ENCODE data around the gene ESR1. TPM values are rescaled to one million over a fixed set of nuclear protein-coding genes. Genes with fewer than 3 reads are reported as not detected.
"Not testable (repeated sequence)": the region's sequence is repeated elsewhere in the genome, so short reads cannot be mapped to it uniquely, and the experiment has no call there.

ESR1 gene
- polyA plus RNA-seq, 1 donor (not counting 4 experiments of a cell fraction or from before 2014, with no cell fraction given): 0.22 TPM

DNA sequence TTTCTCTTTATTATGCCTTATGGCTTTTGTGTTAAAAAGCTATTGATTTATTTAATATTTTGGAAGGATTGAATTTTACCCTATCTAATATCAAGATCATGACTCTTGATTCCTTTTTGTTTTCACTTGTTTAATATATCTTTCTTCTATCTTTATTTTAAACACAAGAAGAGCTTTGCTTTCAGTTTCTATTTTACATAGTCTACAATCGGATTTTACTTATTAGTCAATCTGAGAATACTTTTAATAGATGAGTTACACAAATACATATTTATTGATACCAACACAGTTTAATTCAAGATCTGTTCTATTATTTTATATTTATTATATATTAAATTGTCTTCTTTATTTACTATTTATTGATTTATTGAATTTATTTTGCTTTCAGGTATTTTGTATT is 218.8 kb downstream of the ESR1 start:
- no peaks in the 10 kb centered on the region for H3K9me3 ChIP-seq (ENCODE audit: control insufficient read depth, low read depth, low read length)
- FAIRE-seq: no peak
- no peak for DNase-seq (ENCODE audit: low read depth, low spot score)
- dilution Hi-C loops (cut with MboI; ENCODE audit: extremely low pct_ligation_motif_present, low sequenced_read_pairs): no loop called here
- no peak overlapping the region for H3K9ac ChIP-seq (ENCODE audit: control insufficient read depth, extremely low read depth, insufficient read depth, low read length)
- H4K20me1 ChIP-seq (ENCODE audit: control insufficient read depth, extremely low read depth, insufficient read depth, low read length): no peaks in the 10 kb centered on the region
- no peaks in the 10 kb centered on the region for H3K4me1 ChIP-seq (ENCODE audit: control insufficient read depth, extremely low read depth, insufficient read depth, low read length)
- H3K27ac ChIP-seq (ENCODE audit: control insufficient read depth, insufficient read depth, low read length): no peak overlapping the region
- peak overlapping the region; percentile 37 for H3K4me2 ChIP-seq (ENCODE audit: control insufficient read depth, extremely low read depth, insufficient read depth, low read depth, low read length)
- no peaks in the 10 kb centered on the region for H3K79me2 ChIP-seq (ENCODE audit: control insufficient read depth, insufficient read depth, low read length)
- peak overlapping the region in 1 of 3 experiments; percentile 44 for H3K4me3 ChIP-seq (ENCODE audit: control insufficient read depth in 2 of 3, extremely low read depth in 1 of 3, insufficient read depth in 2 of 3, low read depth in 1 of 3, low read length in 3 of 3)
- H3K36me3 ChIP-seq (ENCODE audit: control insufficient read depth in 2 of 2, extremely low read depth in 1 of 2, insufficient read depth in 2 of 2, low read length in 2 of 2): no peaks in the 10 kb centered on the region
- H2AFZ ChIP-seq (ENCODE audit: control insufficient read depth, low read length): peak overlapping the region; percentile 69
- H3K9me1 ChIP-seq (ENCODE audit: control insufficient read depth, extremely low read depth, insufficient read depth, low read length): no peaks in the 10 kb centered on the region
- TF ChIP-seq CTCF (optimal IDR thresholded peaks at IDR 0.05 in 1 of 3, IDR thresholded peaks at IDR 0.05 in 1 of 3, conservative IDR thresholded peaks at IDR 0.05 in 1 of 3; ENCODE audit: extremely low read depth in 1 of 3, insufficient read depth in 2 of 3, low read length in 3 of 3): no peak
- TF ChIP-seq EZH2 (IDR thresholded peaks at IDR 0.05; ENCODE audit: low read length): no peak
- H3K27me3 ChIP-seq (ENCODE audit: control insufficient read depth, extremely low read depth, insufficient read depth, low read length): no peaks in the 10 kb centered on the region

- H2AFZ ChIP-seq (ENCODE audit: control insufficient read depth, low read length); DNase-seq (ENCODE audit: low read depth, low spot score); H3K9me3 ChIP-seq (ENCODE audit: control insufficient read depth, low read depth, low read length); H3K4me1 ChIP-seq (ENCODE audit: control insufficient read depth, extremely low read depth, insufficient read depth, low read length); H3K9ac ChIP-seq (ENCODE audit: control insufficient read depth, extremely low read depth, insufficient read depth, low read length); H3K79me2 ChIP-seq (ENCODE audit: control insufficient read depth, insufficient read depth, low read length); FAIRE-seq; H3K9me1 ChIP-seq (ENCODE audit: control insufficient read depth, extremely low read depth, insufficient read depth, low read length); H3K4me2 ChIP-seq (ENCODE audit: control insufficient read depth, extremely low read depth, insufficient read depth, low read depth, low read length); H3K4me3 ChIP-seq (ENCODE audit: control insufficient read depth in 2 of 3, extremely low read depth in 1 of 3, insufficient read depth in 2 of 3, low read depth in 1 of 3, low read length in 3 of 3); H3K27ac ChIP-seq (ENCODE audit: control insufficient read depth, insufficient read depth, low read length); H3K36me3 ChIP-seq (ENCODE audit: control insufficient read depth in 2 of 2, extremely low read depth in 1 of 2, insufficient read depth in 2 of 2, low read length in 2 of 2); H4K20me1 ChIP-seq (ENCODE audit: control insufficient read depth, extremely low read depth, insufficient read depth, low read length); H3K27me3 ChIP-seq (ENCODE audit: control insufficient read depth, extremely low read depth, insufficient read depth, low read length); dilution Hi-C loops (cut with MboI; ENCODE audit: extremely low pct_ligation_motif_present, low sequenced_read_pairs): not testable (repeated sequence)
Measured at GRCh38 chr6:152026744-152027143, 219.3 kb downstream of the ESR1 start.

- H3K27me3 ChIP-seq (ENCODE audit: control insufficient read depth, extremely low read depth, insufficient read depth, low read length); H3K4me1 ChIP-seq (ENCODE audit: control insufficient read depth, extremely low read depth, insufficient read depth, low read length); H3K9me1 ChIP-seq (ENCODE audit: control insufficient read depth, extremely low read depth, insufficient read depth, low read length); FAIRE-seq; H3K79me2 ChIP-seq (ENCODE audit: control insufficient read depth, insufficient read depth, low read length); H3K4me3 ChIP-seq (ENCODE audit: control insufficient read depth in 2 of 3, extremely low read depth in 1 of 3, insufficient read depth in 2 of 3, low read depth in 1 of 3, low read length in 3 of 3); dilution Hi-C loops (cut with MboI; ENCODE audit: extremely low pct_ligation_motif_present, low sequenced_read_pairs); H3K36me3 ChIP-seq (ENCODE audit: control insufficient read depth in 2 of 2, extremely low read depth in 1 of 2, insufficient read depth in 2 of 2, low read length in 2 of 2); H3K9me3 ChIP-seq (ENCODE audit: control insufficient read depth, low read depth, low read length); H3K4me2 ChIP-seq (ENCODE audit: control insufficient read depth, extremely low read depth, insufficient read depth, low read depth, low read length); H3K27ac ChIP-seq (ENCODE audit: control insufficient read depth, insufficient read depth, low read length); H2AFZ ChIP-seq (ENCODE audit: control insufficient read depth, low read length); DNase-seq (ENCODE audit: low read depth, low spot score); H4K20me1 ChIP-seq (ENCODE audit: control insufficient read depth, extremely low read depth, insufficient read depth, low read length); H3K9ac ChIP-seq (ENCODE audit: control insufficient read depth, extremely low read depth, insufficient read depth, low read length): not testable (repeated sequence)
Measured at GRCh38 chr6:152033765-152034164, 226.3 kb downstream of the ESR1 start.

Measured in keratinocyte (primary cell).